GM12878 (cell line): ENCODE measurements around the gene TMEM244. TPM values are rescaled to one million over a fixed set of nuclear protein-coding genes. Genes with fewer than 3 reads are reported as not detected.

Experiments
- ATAC-seq: fragments of 200-7000 bp; cut with Tn5 transposase; 3 replicates; pipeline ENCODE4 v1.9.1; 2020; ENCODE audit warnings: mild to moderate bottlenecking, moderate library complexity
- BruUV-seq: library from RNA; stranded (reverse); fragments of 400-500 nt; replicated peaks from 2 replicates; lab custom pipeline; 2021; lab: Mats Ljungman, UMichigan
- CTCF ChIA-PET: fragments of 300-600 bp; sonication (Branson Sonifier 250); formaldehyde crosslinking; extraction: SDS; loops from one replicate; lab custom pipeline; 2021; ENCODE audit warnings: inconsistent platforms; lab: Yijun Ruan, JAX
- POLR2A ChIA-PET: fragments of 350-600 bp; formaldehyde crosslinking; extraction: SDS; loops from one replicate; lab custom pipeline; 2021; ENCODE audit warnings: inconsistent platforms; lab: Charles Lee
- RAD21 ChIA-PET: fragments of 300-600 bp; sonication (Branson Sonifier 250); formaldehyde crosslinking; loops from one replicate; lab custom pipeline; 2023; ENCODE audit warnings: antibody characterized with exemption; ENCODE audit not compliant: unreplicated experiment; lab: Charles Lee
- SMC1A ChIA-PET: fragments of 300-600 bp; sonication (Branson Sonifier 250); formaldehyde crosslinking; loops from one replicate; lab custom pipeline; 2023; ENCODE audit not compliant: unreplicated experiment, uncharacterized antibody; lab: Charles Lee
- DNase-seq: peaks from one replicate; pipeline ENCODE4 v3.0.0-alpha.2; 2011; ENCODE audit warnings: low read depth, low spot score
- FAIRE-seq: peaks from 3 replicates; lab custom pipeline; 2011; peaks lifted over from hg19 to GRCh38; lab: Jason Lieb, UNC
- H2AFZ ChIP-seq: 2 replicates; pipeline ENCODE4 v1.6.0; 2011; ENCODE audit warnings: low read depth, low read length, control low read depth; ENCODE audit not compliant: control insufficient read depth
- H3K27ac ChIP-seq: 2 replicates; pipeline ENCODE4 v1.5.1; 2011; ENCODE audit warnings: control low read depth; ENCODE audit not compliant: control insufficient read depth, insufficient read depth
- H3K27me3 ChIP-seq, 2 experiments: replicated peaks in 1 of 2; 2 replicates each; pipeline versions ENCODE4 v1.6.0 to v1.6.1; 2011; ENCODE audit warnings: low read length in 1 of 2; ENCODE audit not compliant: control insufficient read depth in 2 of 2, insufficient read depth in 2 of 2
- H3K36me3 ChIP-seq, 2 experiments: 2 replicates each; pipeline ENCODE4 v1.5.1; 2011; ENCODE audit warnings: low read length in 1 of 2; ENCODE audit not compliant: control insufficient read depth in 2 of 2, insufficient read depth in 2 of 2
- H3K4me1 ChIP-seq: 2 replicates; pipeline ENCODE4 v1.6.1; 2011; ENCODE audit warnings: mild to moderate bottlenecking, low read length, moderate library complexity, mixed read lengths; ENCODE audit not compliant: control insufficient read depth, insufficient read depth
- H3K4me2 ChIP-seq: 2 replicates; pipeline ENCODE4 v1.6.0; 2011; ENCODE audit warnings: control low read depth; ENCODE audit not compliant: control insufficient read depth, insufficient read depth
- H3K4me3 ChIP-seq: fragments of 200-600 bp; sonication (generic); 2 replicates; pipeline ENCODE4 v1.5.1; 2016
- H3K79me2 ChIP-seq: 2 replicates; pipeline ENCODE4 v1.6.0; 2011; ENCODE audit warnings: low read length; ENCODE audit not compliant: control insufficient read depth, insufficient read depth
- H3K9ac ChIP-seq: 2 replicates; pipeline ENCODE4 v1.8.0; 2011; ENCODE audit warnings: low read length, control low read depth, mixed read lengths; ENCODE audit not compliant: control insufficient read depth, insufficient read depth
- H3K9me3 ChIP-seq: replicated peaks from 3 replicates; pipeline ENCODE4 v1.5.1; 2011; ENCODE audit warnings: mild to moderate bottlenecking, low read length; ENCODE audit not compliant: control insufficient read depth, insufficient read depth
- H4K20me1 ChIP-seq: 2 replicates; pipeline ENCODE4 v1.6.0; 2011; ENCODE audit not compliant: control insufficient read depth, insufficient read depth
- CBX5 ChIP-seq: sonication (generic); IDR thresholded peaks from 2 replicates; pipeline ENCODE4 v1.6.1; 2016; ENCODE audit warnings: low read depth, moderate library complexity, mild to moderate bottlenecking, inconsistent platforms
- HSF1 ChIP-seq: fragments of 150-350 bp; IDR thresholded peaks from 2 replicates; pipeline ENCODE4 v1.6.1; 2014; ENCODE audit warnings: mild to moderate bottlenecking, low read depth, low read length
- KAT2A ChIP-seq: conservative IDR thresholded peaks from 2 replicates; pipeline ENCODE4 v1.6.1; 2011; ENCODE audit warnings: low read depth, low read length; ENCODE audit not compliant: control insufficient read depth
- MAX ChIP-seq: IDR thresholded peaks from 2 replicates; pipeline ENCODE4 v1.6.1; 2012; ENCODE audit warnings: low read depth, low read length, improper control_type of control experiment
- MTA3 ChIP-seq: IDR thresholded peaks from 2 replicates; pipeline ENCODE4 v1.6.1; 2012; ENCODE audit warnings: low read length, inconsistent platforms, borderline replicate concordance
- NR2C2 ChIP-seq: IDR thresholded peaks from 2 replicates; pipeline ENCODE4 v1.6.1; 2011; ENCODE audit warnings: borderline replicate concordance, low read depth; ENCODE audit not compliant: control insufficient read depth, insufficient read length
- POLR2AphosphoS2 ChIP-seq: IDR thresholded peaks from 2 replicates; pipeline ENCODE4 v1.6.1; 2011; ENCODE audit warnings: low read depth, mild to moderate bottlenecking, low read length, improper control_type of control experiment, moderate library complexity
- RUNX3 ChIP-seq: IDR thresholded peaks from 2 replicates; pipeline ENCODE4 v1.6.1; 2012; ENCODE audit warnings: low read length, inconsistent platforms
- SMARCA5 ChIP-seq: fragments of 450-650 bp; IDR thresholded peaks from 2 replicates; pipeline ENCODE4 v1.6.1; 2017; ENCODE audit warnings: mild to moderate bottlenecking
- USF1 ChIP-seq: IDR thresholded peaks from 2 replicates; pipeline ENCODE4 v1.6.1; 2011; ENCODE audit warnings: borderline replicate concordance, low read depth, mild to moderate bottlenecking, moderate library complexity, mixed read lengths, low read length; ENCODE audit not compliant: insufficient read depth; ENCODE audit errors: extremely low read length
- WGBS: methylation state at CpG from one replicate; pipeline ENCODE4 v1.1.6; 2016; ENCODE audit warnings: low lambda C conversion rate; ENCODE audit not compliant: insufficient replicate concordance, insufficient coverage; ENCODE audit errors: missing lambda C conversion rate; 5-methylcytosine and 5-hydroxymethylcytosine counted together
- in situ Hi-C: fragments of 300-500 bp; cut with MboI; formaldehyde crosslinking; loops from 9 replicates; pipeline ENCODE4 v1.14.3; 2018; ENCODE audit warnings: mixed read lengths
- intact Hi-C: fragments of 100-400 bp; cut with micrococcal nuclease; formaldehyde crosslinking; loops from one replicate; pipeline ENCODE4 v1.14.2; 2022; ENCODE audit not compliant: unreplicated experiment
- polyA plus RNA-seq, 11 experiments: library from polyadenylated mRNA; depleted of rRNA in 4 of 11; unstranded in 6 of 11; stranded (reverse) in 5 of 11; fragments of >200 nt; fragmentation: Nextera tagmentation in 4 of 11; fragmentation: Illumina TruSeq in 1 of 11; extraction: Ambion mirVana in 4 of 11; extraction: Trizol in 1 of 11; gene quantifications; 1 replicate in 1 of 11; 2 replicates in 10 of 11; pipeline versions ENCODE4 v1.2.1 to v1.2.3, GENCODE V29; 2011 to 2016; ENCODE audit warnings: inconsistent platforms in 2 of 11, missing spikeins in 2 of 11, low read depth in 1 of 11
- total RNA-seq, 4 experiments: library from RNA; depleted of rRNA in 3 of 4; stranded (reverse); fragments of >200 nt in 3 of 4; fragmentation: Illumina TruSeq in 1 of 4; extraction: Trizol in 1 of 4; gene quantifications; 2 replicates each; pipeline versions ENCODE4 v1.2.1 to v1.2.3, GENCODE V29; 2013 to 2021
- TF ChIP-seq, protein P1 (sequence below): fragments of 450-650 bp; formaldehyde crosslinking; IDR thresholded peaks from 2 replicates; pipeline ENCODE4 v1.5.0; 2022; ENCODE audit warnings: mild to moderate bottlenecking, missing genetic modification characterization
- TF ChIP-seq, protein P2 (sequence below): fragments of 450-650 bp; IDR thresholded peaks from 2 replicates; pipeline ENCODE4 v1.6.1; 2017; ENCODE audit warnings: mild to moderate bottlenecking, moderate library complexity

TMEM244 gene
- total and polyA plus RNA-seq, 10 of the 15 experiments (the other 5 are each of a cell fraction or from before 2014, with no cell fraction given): 0.14 TPM; not detected in 9

DNA sequence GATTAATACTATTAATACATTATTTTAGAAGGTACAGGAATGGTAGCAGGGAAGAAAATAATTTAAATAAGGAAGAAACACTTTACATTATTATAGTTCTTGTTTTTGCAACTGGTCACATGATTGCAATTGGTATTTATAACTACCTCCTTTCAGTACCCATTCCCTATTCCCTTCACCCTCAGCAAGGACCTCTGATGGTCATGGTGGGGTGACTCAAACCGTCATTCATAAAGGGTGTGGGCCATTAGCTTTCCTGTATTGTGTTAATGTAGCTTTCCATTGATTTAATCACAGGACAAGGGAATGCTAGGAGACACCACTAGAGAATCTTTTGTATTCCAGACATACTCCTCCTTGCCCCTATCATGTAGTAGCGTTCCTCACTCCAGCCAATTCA lies 47.2 kb upstream of the TMEM244 start (continued):
- TF ChIP-seq, protein P1, sequence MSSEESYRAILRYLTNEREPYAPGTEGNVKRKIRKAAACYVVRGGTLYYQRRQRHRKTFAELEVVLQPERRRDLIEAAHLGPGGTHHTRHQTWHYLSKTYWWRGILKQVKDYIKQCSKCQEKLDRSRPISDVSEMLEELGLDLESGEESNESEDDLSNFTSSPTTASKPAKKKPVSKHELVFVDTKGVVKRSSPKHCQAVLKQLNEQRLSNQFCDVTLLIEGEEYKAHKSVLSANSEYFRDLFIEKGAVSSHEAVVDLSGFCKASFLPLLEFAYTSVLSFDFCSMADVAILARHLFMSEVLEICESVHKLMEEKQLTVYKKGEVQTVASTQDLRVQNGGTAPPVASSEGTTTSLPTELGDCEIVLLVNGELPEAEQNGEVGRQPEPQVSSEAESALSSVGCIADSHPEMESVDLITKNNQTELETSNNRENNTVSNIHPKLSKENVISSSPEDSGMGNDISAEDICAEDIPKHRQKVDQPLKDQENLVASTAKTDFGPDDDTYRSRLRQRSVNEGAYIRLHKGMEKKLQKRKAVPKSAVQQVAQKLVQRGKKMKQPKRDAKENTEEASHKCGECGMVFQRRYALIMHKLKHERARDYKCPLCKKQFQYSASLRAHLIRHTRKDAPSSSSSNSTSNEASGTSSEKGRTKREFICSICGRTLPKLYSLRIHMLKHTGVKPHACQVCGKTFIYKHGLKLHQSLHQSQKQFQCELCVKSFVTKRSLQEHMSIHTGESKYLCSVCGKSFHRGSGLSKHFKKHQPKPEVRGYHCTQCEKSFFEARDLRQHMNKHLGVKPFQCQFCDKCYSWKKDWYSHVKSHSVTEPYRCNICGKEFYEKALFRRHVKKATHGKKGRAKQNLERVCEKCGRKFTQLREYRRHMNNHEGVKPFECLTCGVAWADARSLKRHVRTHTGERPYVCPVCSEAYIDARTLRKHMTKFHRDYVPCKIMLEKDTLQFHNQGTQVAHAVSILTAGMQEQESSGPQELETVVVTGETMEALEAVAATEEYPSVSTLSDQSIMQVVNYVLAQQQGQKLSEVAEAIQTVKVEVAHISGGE (CRISPR knock-in tag): no peak
- TF ChIP-seq CBX5 (no peak), KAT2A (no peak), NR2C2 (no peak)

DNA sequence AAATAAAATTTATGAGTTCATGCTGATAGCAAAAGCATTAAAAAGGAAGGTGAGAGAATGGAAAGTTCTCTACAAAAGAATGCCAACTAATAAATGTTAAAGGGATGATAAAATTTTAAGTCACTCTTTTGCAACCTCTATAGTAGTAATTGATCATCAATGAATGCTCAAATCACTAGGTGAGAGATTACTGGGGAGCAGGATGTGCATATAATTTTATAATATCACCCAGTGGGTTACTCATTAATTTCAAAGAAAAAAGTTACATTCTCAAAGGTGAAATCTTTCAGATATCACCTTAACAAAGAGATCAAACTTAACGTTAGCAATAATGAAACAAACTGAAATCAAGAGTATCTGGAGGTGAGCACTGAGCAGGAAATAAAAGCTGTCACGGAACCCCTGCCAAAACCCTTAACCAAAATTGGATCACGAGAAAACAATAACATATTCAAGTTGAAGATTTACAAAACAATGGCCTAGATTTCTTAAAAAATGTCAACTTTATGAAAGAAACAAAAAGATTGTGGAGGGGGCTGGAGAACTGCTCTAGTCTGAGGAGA lies 45.5 kb upstream of the TMEM244 start:
- Histone ChIP-seq H3K9me3 (no peaks in the 10 kb centered on the region), H2AFZ (no peak overlapping the region), H3K79me2 (no peaks in the 10 kb centered on the region), H3K4me3 (no peak overlapping the region), H3K9ac (no peak overlapping the region), H3K27ac (no peak overlapping the region), H3K27me3 (no peaks in the 10 kb centered on the region), H3K36me3 (no peaks in the 10 kb centered on the region), H3K4me1 (peaks cover 11% of the 10 kb centered on the region; the same call in 1 of the 2 replicates), H4K20me1 (no peaks in the 10 kb centered on the region), H3K4me2 (no peak overlapping the region)
- RAD21 ChIA-PET: no interaction called here
- POLR2A ChIA-PET: no interaction called here
- in situ Hi-C loops (no loop called here), intact Hi-C loops (no loop called here)
- CTCF ChIA-PET: no interaction called here
- SMC1A ChIA-PET: interaction anchor here (0.9 to 1.2 kb wide), 2 partner anchors 12 to 20 kb away, joined by 4 to 6 read pairs; no protein-coding TSS in a partner anchor
- 26% methylated on average over 3 of the region's 3 CpGs for WGBS
- FAIRE-seq: no peak
- no peak for ATAC-seq
- no peak for DNase-seq
- no TSS peak for BruUV-seq
- TF ChIP-seq USF1 (no peak), HSF1 (no peak), RUNX3 (no peak), MTA3 (no peak), POLR2AphosphoS2 (no peak), SMARCA5 (no peak), MAX (no peak)
- TF ChIP-seq, protein P2, sequence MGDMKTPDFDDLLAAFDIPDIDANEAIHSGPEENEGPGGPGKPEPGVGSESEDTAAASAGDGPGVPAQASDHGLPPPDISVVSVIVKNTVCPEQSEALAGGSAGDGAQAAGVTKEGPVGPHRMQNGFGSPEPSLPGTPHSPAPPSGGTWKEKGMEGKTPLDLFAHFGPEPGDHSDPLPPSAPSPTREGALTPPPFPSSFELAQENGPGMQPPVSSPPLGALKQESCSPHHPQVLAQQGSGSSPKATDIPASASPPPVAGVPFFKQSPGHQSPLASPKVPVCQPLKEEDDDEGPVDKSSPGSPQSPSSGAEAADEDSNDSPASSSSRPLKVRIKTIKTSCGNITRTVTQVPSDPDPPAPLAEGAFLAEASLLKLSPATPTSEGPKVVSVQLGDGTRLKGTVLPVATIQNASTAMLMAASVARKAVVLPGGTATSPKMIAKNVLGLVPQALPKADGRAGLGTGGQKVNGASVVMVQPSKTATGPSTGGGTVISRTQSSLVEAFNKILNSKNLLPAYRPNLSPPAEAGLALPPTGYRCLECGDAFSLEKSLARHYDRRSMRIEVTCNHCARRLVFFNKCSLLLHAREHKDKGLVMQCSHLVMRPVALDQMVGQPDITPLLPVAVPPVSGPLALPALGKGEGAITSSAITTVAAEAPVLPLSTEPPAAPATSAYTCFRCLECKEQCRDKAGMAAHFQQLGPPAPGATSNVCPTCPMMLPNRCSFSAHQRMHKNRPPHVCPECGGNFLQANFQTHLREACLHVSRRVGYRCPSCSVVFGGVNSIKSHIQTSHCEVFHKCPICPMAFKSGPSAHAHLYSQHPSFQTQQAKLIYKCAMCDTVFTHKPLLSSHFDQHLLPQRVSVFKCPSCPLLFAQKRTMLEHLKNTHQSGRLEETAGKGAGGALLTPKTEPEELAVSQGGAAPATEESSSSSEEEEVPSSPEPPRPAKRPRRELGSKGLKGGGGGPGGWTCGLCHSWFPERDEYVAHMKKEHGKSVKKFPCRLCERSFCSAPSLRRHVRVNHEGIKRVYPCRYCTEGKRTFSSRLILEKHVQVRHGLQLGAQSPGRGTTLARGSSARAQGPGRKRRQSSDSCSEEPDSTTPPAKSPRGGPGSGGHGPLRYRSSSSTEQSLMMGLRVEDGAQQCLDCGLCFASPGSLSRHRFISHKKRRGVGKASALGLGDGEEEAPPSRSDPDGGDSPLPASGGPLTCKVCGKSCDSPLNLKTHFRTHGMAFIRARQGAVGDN: no peak
